Breast epithelium (tissue), 3 donors: ENCODE results near the gene HLA-DMA.

Source experiments
- POLR2A ChIP-seq: fragments of 450-650 bp; IDR thresholded peaks from one replicate; pipeline ENCODE4 v1.6.1; 2016; ENCODE audit warnings: antibody characterized with exemption, mild to moderate bottlenecking, moderate library complexity
- POLR2AphosphoS5 ChIP-seq, 3 donors: sonication (generic); formaldehyde crosslinking; IDR thresholded peaks; one replicate each; pipeline ENCODE4 v1.6.1; 2017; ENCODE audit warnings: antibody characterized with exemption in 3 of 3
- TF ChIP-seq, protein P1 (sequence below), 3 donors: fragments of 450-650 bp; IDR thresholded peaks; one replicate each; pipeline ENCODE4 v1.5.1; 2016 to 2017; ENCODE audit warnings: antibody characterized with exemption in 3 of 3, mild to moderate bottlenecking in 3 of 3, moderate library complexity in 3 of 3

- TF ChIP-seq, protein P1, sequence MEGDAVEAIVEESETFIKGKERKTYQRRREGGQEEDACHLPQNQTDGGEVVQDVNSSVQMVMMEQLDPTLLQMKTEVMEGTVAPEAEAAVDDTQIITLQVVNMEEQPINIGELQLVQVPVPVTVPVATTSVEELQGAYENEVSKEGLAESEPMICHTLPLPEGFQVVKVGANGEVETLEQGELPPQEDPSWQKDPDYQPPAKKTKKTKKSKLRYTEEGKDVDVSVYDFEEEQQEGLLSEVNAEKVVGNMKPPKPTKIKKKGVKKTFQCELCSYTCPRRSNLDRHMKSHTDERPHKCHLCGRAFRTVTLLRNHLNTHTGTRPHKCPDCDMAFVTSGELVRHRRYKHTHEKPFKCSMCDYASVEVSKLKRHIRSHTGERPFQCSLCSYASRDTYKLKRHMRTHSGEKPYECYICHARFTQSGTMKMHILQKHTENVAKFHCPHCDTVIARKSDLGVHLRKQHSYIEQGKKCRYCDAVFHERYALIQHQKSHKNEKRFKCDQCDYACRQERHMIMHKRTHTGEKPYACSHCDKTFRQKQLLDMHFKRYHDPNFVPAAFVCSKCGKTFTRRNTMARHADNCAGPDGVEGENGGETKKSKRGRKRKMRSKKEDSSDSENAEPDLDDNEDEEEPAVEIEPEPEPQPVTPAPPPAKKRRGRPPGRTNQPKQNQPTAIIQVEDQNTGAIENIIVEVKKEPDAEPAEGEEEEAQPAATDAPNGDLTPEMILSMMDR (IDR thresholded peaks at IDR 0.05), result peak; percentile 59 to 89 (median 84)
- peak; percentile 28 for TF ChIP-seq POLR2A
- peak; percentile 19 to 67 (median 44) for TF ChIP-seq POLR2AphosphoS5 (IDR thresholded peaks at IDR 0.05)
These were observed 17.0 kb upstream of the HLA-DMA start for GRCh38 chr6:32969685-32970412.
